AG04449 (cell line): ENCODE results near the gene PRDX3.

Experiments used
- CTCF ChIA-PET: fragments of 350-600 bp; formaldehyde crosslinking; extraction: SDS; loops from one replicate; lab custom pipeline; 2021; ENCODE audit warnings: antibody characterized with exemption; lab: Yijun Ruan, JAX
- POLR2A ChIA-PET: fragments of 400-600, 350-600 bp; formaldehyde crosslinking; extraction: SDS; loops from one replicate; lab custom pipeline; 2020; ENCODE audit warnings: antibody characterized with exemption, inconsistent platforms; lab: Yijun Ruan, JAX
- DNase-seq: peaks from one replicate; pipeline ENCODE4 v3.0.0-alpha.2; 2010; ENCODE audit warnings: low read depth, low spot score
- H3K4me3 ChIP-seq: 2 replicates; pipeline ENCODE4 v1.5.1; 2011; ENCODE audit warnings: low read depth, mild to moderate bottlenecking, control low read depth, low read length
- TF ChIP-seq, protein P1 (sequence below): IDR thresholded peaks from one replicate; pipeline ENCODE4 v1.5.1; 2011; ENCODE audit warnings: mild to moderate bottlenecking, moderate library complexity, low read length, control low read depth, inconsistent platforms; ENCODE audit not compliant: insufficient read depth; ENCODE audit errors: missing control alignments

The PRDX3 gene

DNA sequence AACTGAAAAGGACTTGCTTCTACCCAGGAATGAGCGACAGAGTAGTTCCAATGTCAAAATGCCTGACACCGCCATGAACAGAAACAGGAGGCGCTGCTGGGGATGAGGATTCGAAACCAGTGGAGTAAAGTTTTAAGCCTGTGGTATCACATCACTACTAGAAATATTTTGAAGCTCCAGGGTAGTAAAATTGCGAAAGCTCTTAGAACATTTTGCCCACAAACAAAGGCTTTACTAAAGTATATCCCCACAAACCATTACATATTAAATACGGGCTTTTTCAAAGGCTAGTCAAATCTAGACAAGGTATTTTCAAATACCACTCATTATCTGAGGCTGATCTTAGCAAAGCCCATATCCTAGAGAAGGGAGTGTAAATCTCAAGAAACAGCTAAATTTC lies 2.4 kb downstream of the PRDX3 start:
- DNase-seq: no peak
- CTCF ChIA-PET: interaction anchor here (2.2 kb wide), 1 partner anchor 22 kb away, joined by 10 read pairs; no protein-coding TSS in a partner anchor
- POLR2A ChIA-PET: no interaction called here

DNA sequence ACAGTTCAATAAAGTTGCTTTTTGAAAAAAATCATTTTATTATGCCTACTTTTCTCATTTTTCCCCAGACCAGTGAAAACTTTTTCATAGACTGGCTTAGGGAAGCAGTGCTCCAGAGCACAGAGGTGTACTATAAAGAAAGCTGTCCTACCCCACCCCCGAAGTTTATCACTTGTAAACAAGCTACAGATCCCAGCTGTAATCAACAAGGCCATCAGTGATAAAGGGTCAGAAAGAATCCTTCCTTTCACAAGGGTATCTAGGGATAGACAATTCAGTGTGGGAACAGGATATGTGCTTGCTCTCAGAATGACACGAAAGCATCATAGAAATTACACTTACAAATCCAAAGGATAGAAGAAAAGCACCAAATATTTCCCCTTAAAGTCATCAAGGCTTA lies 4.5 kb downstream of the PRDX3 start:
- H3K4me3 ChIP-seq: no peak overlapping the region
- DNase-seq: no peak
- ChIA-PET POLR2A (no interaction called here), CTCF (interaction anchor here (1.2 to 1.3 kb wide), 2 partner anchors 9 to 16 kb away, joined by 3 read pairs; no protein-coding TSS in a partner anchor)
- TF ChIP-seq, protein P1, sequence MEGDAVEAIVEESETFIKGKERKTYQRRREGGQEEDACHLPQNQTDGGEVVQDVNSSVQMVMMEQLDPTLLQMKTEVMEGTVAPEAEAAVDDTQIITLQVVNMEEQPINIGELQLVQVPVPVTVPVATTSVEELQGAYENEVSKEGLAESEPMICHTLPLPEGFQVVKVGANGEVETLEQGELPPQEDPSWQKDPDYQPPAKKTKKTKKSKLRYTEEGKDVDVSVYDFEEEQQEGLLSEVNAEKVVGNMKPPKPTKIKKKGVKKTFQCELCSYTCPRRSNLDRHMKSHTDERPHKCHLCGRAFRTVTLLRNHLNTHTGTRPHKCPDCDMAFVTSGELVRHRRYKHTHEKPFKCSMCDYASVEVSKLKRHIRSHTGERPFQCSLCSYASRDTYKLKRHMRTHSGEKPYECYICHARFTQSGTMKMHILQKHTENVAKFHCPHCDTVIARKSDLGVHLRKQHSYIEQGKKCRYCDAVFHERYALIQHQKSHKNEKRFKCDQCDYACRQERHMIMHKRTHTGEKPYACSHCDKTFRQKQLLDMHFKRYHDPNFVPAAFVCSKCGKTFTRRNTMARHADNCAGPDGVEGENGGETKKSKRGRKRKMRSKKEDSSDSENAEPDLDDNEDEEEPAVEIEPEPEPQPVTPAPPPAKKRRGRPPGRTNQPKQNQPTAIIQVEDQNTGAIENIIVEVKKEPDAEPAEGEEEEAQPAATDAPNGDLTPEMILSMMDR: no peak

More for the DNA sequence above, 2.4 kb downstream of the PRDX3 start:
- no peak overlapping the region for H3K4me3 ChIP-seq
- TF ChIP-seq, protein P1: no peak

DNA sequence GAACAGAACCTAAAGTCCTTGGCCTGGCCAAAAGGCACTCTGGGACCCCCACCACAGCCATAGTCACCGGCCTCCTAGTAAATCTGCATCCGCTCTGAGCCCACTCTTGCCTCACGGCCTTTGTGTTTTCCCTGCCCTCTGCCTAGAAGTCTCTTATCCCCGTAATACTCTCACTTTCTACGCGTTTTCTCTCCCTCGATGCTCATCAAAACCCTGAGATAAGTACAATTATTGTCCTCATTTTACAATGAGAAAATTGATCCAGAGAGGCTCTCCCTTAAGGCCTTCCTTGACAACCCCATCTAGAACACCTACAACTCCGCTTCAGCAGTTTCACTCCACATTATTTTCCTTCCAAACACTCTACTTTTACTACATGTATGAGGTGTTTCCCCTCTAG lies 11.6 kb downstream of the PRDX3 start:
- CTCF ChIA-PET: interaction anchor here (0.8 to 1.8 kb wide), 2 partner anchors 31 to 279 kb away, joined by 3 to 5 read pairs; no protein-coding TSS in a partner anchor
- POLR2A ChIA-PET: no interaction called here
- DNase-seq: no peak

DNA sequence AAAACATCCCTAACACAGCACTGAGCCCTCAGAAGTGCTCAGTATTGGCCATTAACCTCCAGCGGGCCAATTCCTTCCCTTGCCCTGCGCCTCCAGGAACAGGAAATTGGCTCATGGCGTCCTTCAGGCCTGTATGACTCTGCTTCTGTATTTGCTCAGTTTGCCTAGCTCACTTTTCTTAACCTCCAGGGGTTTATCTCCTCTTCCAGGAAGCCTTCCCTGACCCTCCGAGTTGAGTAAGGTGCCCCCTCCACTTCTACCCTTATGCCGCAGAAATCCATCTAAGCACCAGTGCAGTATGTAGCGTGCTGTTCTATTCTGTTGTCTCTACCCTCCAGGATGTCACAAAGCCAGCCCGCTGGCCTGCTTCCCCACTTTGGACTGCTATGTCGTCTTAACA lies 12.0 kb downstream of the PRDX3 start:
- no peak for DNase-seq
- no peak overlapping the region for H3K4me3 ChIP-seq
- TF ChIP-seq, protein P1: no peak
- POLR2A ChIA-PET: no interaction called here
- CTCF ChIA-PET: no interaction called here

More for the DNA sequence above, 11.6 kb downstream of the PRDX3 start:
- TF ChIP-seq, protein P1: no peak
- H3K4me3 ChIP-seq: no peak overlapping the region

DNA sequence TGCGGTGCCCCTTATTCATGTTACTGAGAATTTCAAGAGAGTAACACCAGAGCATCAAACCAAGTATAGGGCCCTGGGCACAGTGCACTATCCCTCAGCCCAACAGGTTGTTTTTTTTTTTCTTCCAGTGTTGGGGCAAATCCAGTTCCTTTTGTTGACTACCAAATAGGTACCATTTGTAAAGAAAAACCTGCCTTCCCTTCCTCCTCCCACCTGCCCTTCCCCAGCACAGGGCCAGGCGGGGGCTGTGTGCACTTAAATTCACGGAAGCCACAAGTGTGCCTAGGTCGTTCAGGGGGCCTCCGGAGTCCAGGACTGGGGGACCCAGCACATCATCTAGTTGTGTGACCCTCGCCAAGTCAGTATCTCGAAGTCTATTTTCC lies 12.5 kb downstream of the PRDX3 start:
- DNase-seq: no peak
- peak overlapping the region; percentile 67 for H3K4me3 ChIP-seq
- TF ChIP-seq, protein P1: no peak
- POLR2A ChIA-PET: no interaction called here
- CTCF ChIA-PET: no interaction called here

DNA sequence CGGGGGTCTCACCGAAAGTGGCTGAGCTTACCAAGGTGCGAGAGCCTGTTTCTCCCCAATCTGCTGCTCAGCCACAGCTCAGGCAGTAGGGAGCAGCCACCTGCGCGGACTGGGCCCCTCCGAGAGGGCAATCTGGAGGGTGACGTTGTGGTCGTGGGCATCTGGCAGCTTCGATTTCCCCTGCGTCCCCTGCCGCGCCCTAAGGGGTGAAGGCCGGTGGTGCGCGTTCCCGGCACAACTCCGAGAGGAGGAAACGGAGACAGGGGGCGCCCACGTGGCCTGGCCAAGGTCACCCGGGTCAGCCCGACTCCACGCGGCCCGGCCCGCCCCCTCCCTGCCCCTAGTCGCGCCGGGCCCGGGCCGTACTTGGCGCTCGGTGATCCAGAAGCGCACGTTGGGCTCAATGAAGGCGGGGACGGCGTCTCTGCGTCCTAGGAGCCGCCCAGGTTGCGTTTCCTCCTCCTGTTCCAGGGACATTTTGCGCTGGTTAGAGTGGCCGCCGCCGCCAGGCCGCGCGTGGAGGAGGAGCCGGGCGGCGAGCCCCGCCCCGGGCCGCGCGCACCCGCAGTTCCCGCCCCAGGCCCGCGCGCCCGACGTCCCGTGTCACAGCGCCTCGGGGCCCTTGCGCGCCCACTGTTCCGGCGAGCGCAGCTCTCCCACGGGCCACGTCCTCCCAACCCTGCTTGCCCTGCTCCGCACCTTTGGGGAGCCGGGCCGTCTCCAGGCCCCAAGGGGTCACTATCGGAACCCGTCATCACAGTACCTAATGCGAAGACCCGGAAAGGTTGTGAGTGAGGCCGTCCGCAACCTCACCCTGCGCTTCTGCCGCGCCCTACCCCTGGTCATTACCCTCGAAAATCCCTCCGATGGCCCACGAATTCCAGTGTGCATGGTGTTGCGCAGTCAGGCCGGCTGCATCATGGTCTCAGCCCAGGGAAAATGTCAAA lies 13.2 kb downstream of the PRDX3 start, which contains the start of gene SFXN4:
TSS of gene SFXN4 (minus strand) at position 544 of the 947 bp plus-strand sequence. CDS start at position 477, 67 bp downstream.
- CTCF ChIA-PET: interaction anchor here (0.9 to 1.4 kb wide), 3 partner anchors 9 to 33 kb away, joined by 3 to 6 read pairs (median 3); no protein-coding TSS in a partner anchor
- TF ChIP-seq, protein P1: no peak
- POLR2A ChIA-PET: no interaction called here
- DNase-seq: no peak
- peak within 1 kb of the TSS; percentile 67 for H3K4me3 ChIP-seq
